GM19324 (cell line): ENCODE measurements around the gene SLC2A8.

ENCODE experiments used
- ATAC-seq: cut with Tn5 transposase; IDR thresholded peaks from one replicate; pipeline ENCODE4 v1.9.1; 2021; ENCODE audit warnings: mild to moderate bottlenecking, moderate library complexity; ENCODE audit not compliant: unreplicated experiment, low FRiP score

Gene SLC2A8

DNA sequence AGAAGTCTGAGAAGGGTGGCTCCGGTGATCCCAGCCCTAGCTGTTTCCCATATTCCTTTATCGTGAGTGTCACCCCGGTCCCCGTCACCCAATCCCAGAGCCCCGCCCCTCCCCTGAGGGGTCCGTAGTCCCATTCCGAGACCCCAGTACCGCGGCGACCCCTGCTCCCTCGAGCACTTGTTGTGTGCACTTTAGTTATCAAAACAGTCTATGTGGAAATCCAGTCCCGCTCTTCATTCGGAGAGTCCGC is 54.6 kb downstream of the SLC2A8 start:
- ATAC-seq, result no peak

- no peak for ATAC-seq
Observed at GRCh38 chr9:127451858-127452656, 55.1 kb downstream of the SLC2A8 start.

DNA sequence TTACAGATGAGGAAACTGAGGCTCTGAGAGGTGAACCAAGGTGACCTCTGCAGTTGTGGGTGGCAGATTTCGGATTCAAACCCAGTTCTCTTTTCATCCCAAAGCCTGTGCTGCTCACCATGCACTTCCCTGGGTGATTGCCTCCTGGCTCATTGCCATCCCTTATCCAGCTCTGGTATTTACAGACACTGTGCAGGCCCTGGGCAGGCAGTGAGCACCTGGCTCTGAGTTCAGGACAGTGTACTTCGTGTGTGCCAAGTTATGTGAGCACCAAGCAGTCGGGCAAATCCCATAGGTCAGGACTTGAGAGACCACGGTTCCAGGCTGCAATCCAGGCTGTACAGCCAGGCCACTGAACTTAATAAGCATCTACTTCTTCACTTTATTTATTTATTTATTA is 55.7 kb downstream of the SLC2A8 start:
- ATAC-seq, result no peak

- no peak for ATAC-seq
Observed at GRCh38 chr9:127455324-127455992, 58.5 kb downstream of the SLC2A8 start.

DNA sequence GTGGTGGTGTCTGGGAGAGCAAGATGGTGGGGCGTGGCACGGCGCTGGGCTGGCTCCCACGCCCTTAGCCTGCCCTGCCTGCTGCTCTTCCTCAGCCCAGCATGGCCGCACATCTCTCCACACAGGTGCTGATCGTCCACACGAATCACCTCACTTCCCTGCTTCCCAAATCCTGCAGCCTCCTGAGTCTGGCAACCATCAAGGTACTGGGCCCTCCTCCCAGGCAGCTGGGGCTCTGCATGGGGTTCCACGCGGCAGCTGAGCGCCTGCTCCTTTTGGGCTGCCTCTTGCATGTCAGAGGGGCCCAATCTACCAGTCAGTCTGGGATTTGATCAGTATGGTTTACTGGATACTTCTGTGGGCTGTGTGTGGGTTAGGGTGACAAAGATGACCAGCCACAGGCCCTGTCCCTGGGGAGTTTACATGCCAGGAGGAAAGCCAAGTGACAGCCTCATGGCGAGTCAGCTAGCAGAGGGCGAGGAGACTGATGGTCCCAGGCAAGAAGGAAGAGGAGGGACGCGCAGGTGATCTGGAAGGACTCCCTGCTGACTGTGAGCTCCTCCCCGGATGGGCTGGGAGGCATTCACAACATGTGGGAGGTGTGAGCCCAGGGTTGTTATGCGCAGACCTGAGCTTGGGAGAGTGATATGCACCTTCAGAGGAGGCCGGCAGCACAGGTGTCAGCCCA is 60.4 kb downstream of the SLC2A8 start:
- no peak for ATAC-seq
